Colon (tissue), 2 donors: Measurements from ENCODE around the gene CCDC171.

ENCODE experiments used
- FAIRE-seq: peaks from 2 replicates; lab custom pipeline; 2012; peaks lifted over from hg19 to GRCh38; lab: Jason Lieb, UNC
- donor health status: control.
- donor health status: control.

CCDC171 gene

DNA sequence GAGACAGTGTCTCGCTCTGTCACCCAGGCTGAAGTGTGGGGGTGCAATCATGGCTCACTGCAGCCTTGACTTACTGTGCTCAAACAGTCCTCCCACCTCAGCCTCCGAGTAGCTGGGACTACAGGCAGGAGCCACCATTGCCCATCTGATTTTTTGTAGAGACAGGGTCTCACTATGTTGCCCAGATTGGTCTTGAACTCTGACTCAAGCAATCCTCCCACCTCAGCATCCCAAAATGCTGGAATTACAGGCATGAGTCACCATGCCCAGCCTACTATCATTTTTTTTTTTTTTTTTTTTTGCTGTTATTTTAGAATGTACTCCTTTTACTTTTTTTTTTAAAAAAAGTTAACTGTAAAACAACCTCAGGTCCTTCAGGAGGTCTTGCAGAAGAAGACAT, 449.0 kb downstream of the CCDC171 start:
- no peak for FAIRE-seq

DNA sequence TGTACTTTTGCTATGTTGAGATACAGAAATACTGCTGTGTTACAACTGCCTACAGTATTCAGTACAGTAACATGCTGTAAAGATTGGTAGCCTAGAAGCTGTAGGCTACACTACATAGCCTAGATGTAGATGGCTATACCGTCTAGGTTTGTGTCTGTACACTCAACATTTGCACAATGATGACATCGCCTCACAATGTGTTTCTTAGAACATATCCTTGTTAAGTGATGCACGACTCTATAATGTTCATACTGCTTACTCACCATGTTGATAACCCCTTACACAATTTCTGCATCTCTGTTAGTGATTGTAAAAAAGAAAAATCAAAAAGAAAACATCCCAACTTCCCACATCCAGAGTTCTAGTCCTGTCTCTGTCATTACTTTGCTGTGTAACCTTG, 450.0 kb downstream of the CCDC171 start:
- FAIRE-seq, result no peak

DNA sequence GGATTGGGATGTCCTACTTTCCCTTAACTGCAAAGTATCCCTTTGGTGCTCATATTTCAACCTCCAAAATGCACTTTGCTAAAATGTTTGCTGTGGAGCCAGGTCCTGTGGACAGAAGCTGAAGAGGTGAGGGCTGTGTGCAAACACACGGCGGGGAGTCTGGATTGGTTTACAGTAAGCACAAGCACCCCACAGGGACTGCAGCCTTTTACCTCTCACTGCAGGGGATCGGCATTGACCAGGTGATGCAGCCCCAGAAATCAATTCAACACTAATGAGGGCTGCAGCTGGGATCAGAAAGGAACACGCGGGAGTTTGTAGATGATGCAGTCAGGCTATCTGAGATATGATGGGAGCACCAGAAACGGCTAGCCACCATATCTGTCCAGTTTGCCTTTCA, 450.9 kb downstream of the CCDC171 start:
- no peak for FAIRE-seq

DNA sequence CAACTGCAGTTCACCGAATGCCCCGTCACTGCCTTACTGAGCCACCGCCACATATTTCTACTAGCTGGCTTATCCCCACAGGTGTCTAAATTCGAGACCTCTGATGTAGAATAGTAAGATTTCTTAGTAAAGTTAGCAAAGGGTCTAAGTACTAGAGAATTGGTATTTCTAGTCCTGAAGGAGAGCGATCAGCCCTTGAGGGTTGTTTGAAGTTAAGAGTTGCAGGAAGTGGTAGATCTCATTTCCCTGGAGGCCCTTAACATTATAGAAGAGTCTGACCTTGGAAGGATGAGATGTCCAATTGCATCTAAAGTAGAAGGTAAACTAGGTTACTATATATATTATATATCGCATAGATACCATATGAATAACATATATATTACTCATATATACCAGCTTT, 451.8 kb downstream of the CCDC171 start:
- no peak for FAIRE-seq

DNA sequence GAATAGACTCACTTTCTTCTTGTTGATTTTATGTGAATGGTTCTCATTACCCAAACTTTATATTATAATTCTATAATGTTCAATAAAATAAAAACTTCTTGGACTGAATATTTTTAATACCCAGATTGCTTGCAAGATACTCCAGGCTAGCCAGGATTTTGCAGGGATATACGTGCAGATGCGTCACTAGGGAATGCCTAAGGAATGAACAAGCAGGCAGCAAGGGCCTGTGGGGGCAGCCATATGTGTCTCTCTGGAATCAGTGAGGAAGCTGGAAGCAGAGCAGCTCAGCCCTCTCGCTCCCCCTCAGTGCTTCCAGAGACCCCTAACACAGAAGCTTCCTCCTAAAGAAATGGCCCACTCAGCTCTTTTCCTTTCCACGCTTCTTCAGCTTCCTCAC, 457.4 kb downstream of the CCDC171 start:
- FAIRE-seq, result no peak

DNA sequence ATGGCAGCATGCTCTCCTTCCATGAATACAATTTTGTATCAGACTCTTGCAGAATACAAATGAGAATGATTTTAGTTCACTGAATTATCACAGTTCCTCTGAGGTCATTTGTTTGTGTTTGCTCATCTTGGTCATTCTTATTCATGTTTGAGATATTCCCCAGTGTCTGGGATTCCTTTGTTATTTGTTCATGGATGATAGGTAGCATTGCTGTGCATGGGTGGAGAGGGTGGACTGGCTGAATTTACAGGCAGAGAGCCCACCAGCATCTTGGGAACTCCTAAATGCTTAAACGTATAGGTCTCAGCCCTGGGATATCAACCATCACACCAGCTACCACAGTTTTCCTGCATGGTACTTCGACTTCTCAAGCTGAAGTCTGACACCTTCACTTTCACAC, 459.8 kb downstream of the CCDC171 start:
- FAIRE-seq, result no peak

DNA sequence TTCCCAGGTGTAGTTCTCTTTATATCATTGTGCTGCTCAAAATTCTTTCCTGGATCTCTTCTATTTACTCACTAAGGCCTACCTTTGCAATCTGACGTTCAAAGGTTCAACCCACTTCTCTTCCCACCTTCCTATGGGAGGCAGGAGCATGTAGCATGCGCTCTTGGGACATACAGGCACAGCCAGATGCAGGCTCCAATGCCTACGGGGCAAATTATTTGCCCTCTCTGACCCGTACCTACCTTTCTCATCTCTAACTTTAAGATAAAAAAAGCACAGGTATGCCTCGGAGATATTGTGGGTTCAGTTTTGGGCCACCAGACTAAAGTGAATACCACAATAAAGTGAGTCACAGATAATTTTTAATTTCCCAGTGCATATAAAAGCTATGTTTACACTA, 460.5 kb downstream of the CCDC171 start:
- no peak for FAIRE-seq

DNA sequence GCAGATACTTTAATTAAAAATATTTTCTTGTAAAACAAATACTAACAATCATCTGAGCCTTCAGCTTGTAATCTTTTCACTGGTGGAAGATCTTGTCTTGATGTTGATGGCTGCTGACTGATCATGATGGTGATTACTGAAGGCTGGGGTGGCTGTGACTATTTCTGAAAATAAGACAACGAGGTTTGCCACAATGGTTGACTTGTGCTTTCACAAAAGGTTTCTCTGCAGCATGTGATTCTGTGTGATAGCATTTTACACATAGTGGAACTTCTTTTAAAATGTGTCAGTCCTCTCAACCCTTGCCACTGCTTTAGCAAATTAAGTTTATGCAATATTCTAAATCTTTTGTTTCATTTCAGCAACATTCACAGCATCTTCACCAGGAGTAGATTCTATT, 461.0 kb downstream of the CCDC171 start:
- FAIRE-seq, result no peak

DNA sequence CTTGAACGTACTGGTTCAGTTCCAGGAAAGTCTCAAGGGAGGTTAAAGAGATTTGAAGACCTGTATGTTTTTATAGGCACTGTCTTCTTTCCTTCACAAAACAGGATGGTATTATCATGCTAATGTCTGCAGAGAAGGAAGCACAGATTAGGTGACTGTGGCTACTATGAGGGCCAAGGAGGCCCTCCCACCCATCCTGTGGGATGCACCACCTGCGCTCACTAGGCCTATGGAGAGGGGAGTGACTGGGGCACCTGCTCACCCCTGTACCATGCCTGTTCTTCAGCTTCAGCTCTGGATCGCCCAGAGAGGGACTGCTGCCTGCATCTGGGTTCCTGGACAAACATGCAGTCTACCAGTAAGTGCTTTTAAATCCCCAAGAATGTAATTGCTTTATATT, 469.4 kb downstream of the CCDC171 start:
- FAIRE-seq, result no peak

DNA sequence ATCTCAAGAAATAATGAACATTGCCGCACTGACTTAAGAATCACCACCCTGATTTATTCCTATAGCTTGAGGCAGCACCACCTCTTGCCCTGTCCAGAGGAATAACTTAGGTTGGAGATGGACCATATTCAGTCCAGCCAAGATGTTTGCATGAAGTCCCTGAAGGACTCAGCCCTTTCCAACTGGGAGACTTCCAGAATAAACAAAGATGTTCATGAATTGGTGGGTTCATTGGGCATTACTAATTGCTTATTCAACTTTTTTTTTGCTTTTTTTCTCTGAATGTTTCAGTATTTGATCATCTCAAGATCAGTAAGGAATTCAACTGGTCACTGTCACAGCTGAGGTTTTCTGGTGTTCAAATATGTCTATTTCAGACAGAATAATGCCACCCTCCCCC, 470.6 kb downstream of the CCDC171 start:
- no peak for FAIRE-seq
